Neural cell (in vitro differentiated cells): Measurements from ENCODE around the gene PLEKHA4. TPM values are rescaled to one million over a fixed set of nuclear protein-coding genes. Genes with fewer than 3 reads are reported as not detected.

ENCODE experiments used
- H2AFZ ChIP-seq: fragments of 200-600, 300-800 bp; sonication (generic), shearing (Covaris generic); 2 replicates; pipeline ENCODE4 v1.6.0; 2014; ENCODE audit warnings: low read depth, mild to moderate bottlenecking, antibody characterized with exemption, low read length, moderate library complexity
- H3F3A ChIP-seq: fragments of 200-600 bp; shearing (Covaris generic); 2 replicates; pipeline ENCODE4 v1.6.1; 2016; ENCODE audit warnings: mild to moderate bottlenecking, moderate library complexity, mixed read lengths, antibody characterized with exemption, low read length; ENCODE audit not compliant: insufficient read depth, poor library complexity, severe bottlenecking
- H3K27ac ChIP-seq: fragments of 200-600, 300-800 bp; sonication (generic), shearing (Covaris generic); 2 replicates; pipeline ENCODE4 v1.5.1; 2014; ENCODE audit warnings: mild to moderate bottlenecking, low read length, moderate library complexity
- H3K27me3 ChIP-seq: fragments of 300-800, 200-600 bp; sonication (generic), shearing (Covaris generic); 2 replicates; pipeline ENCODE4 v1.6.0; 2014; ENCODE audit warnings: mild to moderate bottlenecking, low read depth, low read length, moderate library complexity; ENCODE audit not compliant: insufficient read depth
- H3K36me3 ChIP-seq: fragments of 300-800, 200-600 bp; sonication (generic), shearing (Covaris generic); 2 replicates; pipeline ENCODE4 v1.5.1; 2014; ENCODE audit warnings: mild to moderate bottlenecking, antibody characterized with exemption, low read length, moderate library complexity; ENCODE audit not compliant: insufficient read depth
- H3K4me2 ChIP-seq: fragments of 300-800, 200-600 bp; sonication (generic), shearing (Covaris generic); 2 replicates; pipeline ENCODE4 v1.6.0; 2014; ENCODE audit warnings: mild to moderate bottlenecking, low read length
- H3K4me3 ChIP-seq: fragments of 300-800, 200-600 bp; sonication (generic), shearing (Covaris generic); 2 replicates; pipeline ENCODE4 v1.5.1; 2014; ENCODE audit warnings: mild to moderate bottlenecking, low read length, moderate library complexity
- H3K79me2 ChIP-seq: fragments of 200-600 bp; shearing (Covaris generic); replicated peaks from 2 replicates; pipeline ENCODE4 v1.6.0; 2014; ENCODE audit warnings: mild to moderate bottlenecking, low read length, moderate library complexity; ENCODE audit not compliant: insufficient read depth
- H3K9ac ChIP-seq: fragments of 300-800, 200-600 bp; sonication (generic), shearing (Covaris generic); 2 replicates; pipeline ENCODE4 v1.6.1; 2016; ENCODE audit warnings: mild to moderate bottlenecking, low read length, mixed read lengths
- H3K9me2 ChIP-seq: fragments of 200-600 bp; shearing (Covaris generic); 2 replicates; pipeline ENCODE4 v1.6.1; 2016; ENCODE audit warnings: mild to moderate bottlenecking, low read length, mixed read lengths; ENCODE audit not compliant: insufficient read depth
- H3K9me3 ChIP-seq: fragments of 200-600, 300-800 bp; sonication (generic), shearing (Covaris generic); 2 replicates; pipeline ENCODE4 v1.6.1; 2016; ENCODE audit warnings: mild to moderate bottlenecking, mixed run types, low read length, moderate library complexity, mixed read lengths
- H4K20me1 ChIP-seq: fragments of 200-600 bp; shearing (Covaris generic); 2 replicates; pipeline ENCODE4 v1.6.1; 2016; ENCODE audit warnings: mild to moderate bottlenecking, mixed run types; ENCODE audit not compliant: insufficient read depth
- CTCF ChIP-seq: fragments of 450-650 bp; IDR thresholded peaks from 2 replicates; pipeline ENCODE4 v1.5.1; 2014; ENCODE audit warnings: antibody characterized with exemption, mild to moderate bottlenecking, moderate library complexity; ENCODE audit not compliant: poor library complexity, severe bottlenecking
- EP300 ChIP-seq: fragments of 450-650 bp; conservative IDR thresholded peaks from 2 replicates; pipeline ENCODE4 v1.6.1; 2014; ENCODE audit warnings: antibody characterized with exemption, mild to moderate bottlenecking, moderate library complexity; ENCODE audit not compliant: poor library complexity, severe bottlenecking
- EZH2 ChIP-seq: fragments of 200-600, 300-800 bp; shearing (Covaris generic), sonication (generic); IDR thresholded peaks from 2 replicates; pipeline ENCODE4 v1.6.1; 2014; ENCODE audit warnings: antibody characterized with exemption, low read length, borderline replicate concordance, mild to moderate bottlenecking; ENCODE audit not compliant: insufficient read depth, poor library complexity, severe bottlenecking
- MXI1 ChIP-seq: fragments of 450-650 bp; conservative IDR thresholded peaks from 2 replicates; pipeline ENCODE4 v1.6.1; 2014; ENCODE audit warnings: antibody characterized with exemption, mild to moderate bottlenecking; ENCODE audit not compliant: poor library complexity, severe bottlenecking
- POLR2AphosphoS5 ChIP-seq: IDR thresholded peaks from 2 replicates; pipeline ENCODE4 v1.6.1; 2012
- RAD21 ChIP-seq: fragments of 450-650 bp; conservative IDR thresholded peaks from 2 replicates; pipeline ENCODE4 v1.6.1; 2014; ENCODE audit warnings: antibody characterized with exemption, mild to moderate bottlenecking, moderate library complexity
- REST ChIP-seq: IDR thresholded peaks from 2 replicates; pipeline ENCODE4 v1.6.1; 2012; ENCODE audit warnings: borderline replicate concordance
- SMC3 ChIP-seq: fragments of 450-650 bp; conservative IDR thresholded peaks from 2 replicates; pipeline ENCODE4 v1.6.1; 2014; ENCODE audit warnings: antibody characterized with exemption, mild to moderate bottlenecking, moderate library complexity; ENCODE audit not compliant: poor library complexity
- TAF1 ChIP-seq: IDR thresholded peaks from 2 replicates; pipeline ENCODE4 v1.6.1; 2012; ENCODE audit warnings: low read depth
- polyA plus RNA-seq: library from polyadenylated mRNA; depleted of rRNA; stranded (reverse); fragments of >200 nt; gene quantifications from 2 replicates; pipeline ENCODE4 v1.2.3, GENCODE V29; 2014

Gene PLEKHA4
- polyA plus RNA-seq, 1 donor from 2014 or later: not detected

- H3K79me2 ChIP-seq: no peaks in the 10 kb centered on the region
- H4K20me1 ChIP-seq: no peaks in the 10 kb centered on the region
- H3K4me3 ChIP-seq: no peak overlapping the region
- H3K9me2 ChIP-seq: no peaks in the 10 kb centered on the region
- H3K27me3 ChIP-seq: no peaks in the 10 kb centered on the region
- no peak overlapping the region for H2AFZ ChIP-seq
- TF ChIP-seq REST (no peak), EZH2 (no peak), TAF1 (no peak), EP300 (no peak)
- H3K4me2 ChIP-seq: no peak overlapping the region
- no peak overlapping the region for H3K27ac ChIP-seq
- no peaks in the 10 kb centered on the region for H3K9me3 ChIP-seq
- no peaks in the 10 kb centered on the region for H3K36me3 ChIP-seq
- no peak overlapping the region for H3K9ac ChIP-seq
- no peaks in the 10 kb centered on the region for H3F3A ChIP-seq
Measured at GRCh38 chr19:48841571-48841970, 26.8 kb downstream of the PLEKHA4 start.

- Histone ChIP-seq H2AFZ (no peak overlapping the region), H3K36me3 (no peaks in the 10 kb centered on the region), H3F3A (no peaks in the 10 kb centered on the region), H3K27me3 (no peaks in the 10 kb centered on the region), H3K9me2 (no peaks in the 10 kb centered on the region), H4K20me1 (no peaks in the 10 kb centered on the region), H3K4me3 (no peak overlapping the region), H3K4me2 (no peak overlapping the region), H3K9me3 (no peaks in the 10 kb centered on the region), H3K79me2 (no peaks in the 10 kb centered on the region), H3K9ac (no peak overlapping the region), H3K27ac (no peak overlapping the region)
- TF ChIP-seq CTCF (no peak), REST (no peak), EP300 (no peak), SMC3 (no peak), TAF1 (no peak), EZH2 (no peak), MXI1 (no peak), RAD21 (no peak), POLR2AphosphoS5 (no peak)
Measured at GRCh38 chr19:48841047-48841446, 27.4 kb downstream of the PLEKHA4 start.
